Neural progenitor cell (in vitro differentiated cells): Measurements from ENCODE around the gene FHOD3. TPM values are rescaled to one million over a fixed set of nuclear protein-coding genes. Genes with fewer than 3 reads are reported as not detected.
"Not testable (repeated sequence)": the region's sequence is repeated elsewhere in the genome, so short reads cannot be mapped to it uniquely, and the experiment has no call there.

Source experiments
- DNase-seq: peaks from one replicate; pipeline ENCODE4 v3.0.0-alpha.2; 2016; ENCODE audit warnings: low spot score
- H2AFZ ChIP-seq: fragments of 200-600 bp; sonication (generic); replicated peaks from 2 replicates; pipeline ENCODE4 v1.6.1; 2016; ENCODE audit warnings: antibody characterized with exemption
- H3F3A ChIP-seq: fragments of 200-600 bp; sonication (generic); 2 replicates; pipeline ENCODE4 v1.6.1; 2016; ENCODE audit warnings: antibody characterized with exemption, low read depth
- H3K27ac ChIP-seq: fragments of 200-600 bp; sonication (generic); 2 replicates; pipeline ENCODE4 v1.5.1; 2016; ENCODE audit warnings: mild to moderate bottlenecking
- H3K27me3 ChIP-seq: fragments of 200-600 bp; sonication (generic); 2 replicates; pipeline ENCODE4 v1.6.1; 2016; ENCODE audit warnings: mild to moderate bottlenecking, moderate library complexity
- H3K36me3 ChIP-seq: fragments of 200-600 bp; sonication (generic); 2 replicates; pipeline ENCODE4 v1.5.1; 2016
- H3K4me1 ChIP-seq: fragments of 200-600 bp; sonication (generic); 2 replicates; pipeline ENCODE4 v1.6.1; 2016; ENCODE audit warnings: mixed run types
- H3K4me2 ChIP-seq: fragments of 200-600 bp; sonication (generic); 2 replicates; pipeline ENCODE4 v1.6.1; 2016
- H3K4me3 ChIP-seq: fragments of 200-600 bp; sonication (generic); 2 replicates; pipeline ENCODE4 v1.5.1; 2016
- H3K79me2 ChIP-seq: fragments of 200-600 bp; sonication (generic); 2 replicates; pipeline ENCODE4 v1.6.1; 2016; ENCODE audit warnings: low read depth
- H3K9ac ChIP-seq: fragments of 200-600 bp; sonication (generic); 2 replicates; pipeline ENCODE4 v1.6.1; 2016
- H3K9me3 ChIP-seq: fragments of 200-600 bp; sonication (generic); 2 replicates; pipeline ENCODE4 v1.5.1; 2016; ENCODE audit warnings: low read depth
- H4K20me1 ChIP-seq: fragments of 200-600 bp; sonication (generic); 2 replicates; pipeline ENCODE4 v1.6.1; 2016; ENCODE audit warnings: low read depth
- H3K27ac Mint-ChIP-seq: 3 replicates; pipeline ENCODE4 v1.8.0; 2021; ENCODE audit warnings: mixed read lengths
- H3K27me3 Mint-ChIP-seq: 2 replicates; pipeline ENCODE4 v1.8.0; 2022; ENCODE audit warnings: low read depth, mild to moderate bottlenecking, inconsistent platforms, moderate library complexity, mixed read lengths; ENCODE audit not compliant: insufficient read depth
- H3K36me3 Mint-ChIP-seq: 3 replicates; pipeline ENCODE4 v1.8.0; 2021; ENCODE audit warnings: mixed read lengths
- H3K4me1 Mint-ChIP-seq: 3 replicates; pipeline ENCODE4 v1.8.0; 2021; ENCODE audit warnings: mixed read lengths
- H3K4me3 Mint-ChIP-seq: 3 replicates; pipeline ENCODE4 v1.8.0; 2021; ENCODE audit warnings: mild to moderate bottlenecking, moderate library complexity, mixed read lengths
- H3K9me3 Mint-ChIP-seq: 3 replicates; pipeline ENCODE4 v1.8.0; 2020; ENCODE audit warnings: mixed read lengths
- EZH2 ChIP-seq: fragments of 200-600 bp; sonication (generic); IDR thresholded peaks from 2 replicates; pipeline ENCODE4 v1.6.1; 2017; ENCODE audit warnings: antibody characterized with exemption, mild to moderate bottlenecking, moderate library complexity
- EZH2phosphoT487 ChIP-seq: fragments of 200-600 bp; sonication (generic); IDR thresholded peaks from 2 replicates; pipeline ENCODE4 v1.6.1; 2017; ENCODE audit warnings: antibody characterized with exemption
- total RNA-seq: library from RNA; depleted of rRNA; stranded (reverse); fragments of >200 nt; gene quantifications from 2 replicates; pipeline ENCODE4 v1.2.3, GENCODE V29; 2015; ENCODE audit warnings: low replicate concordance
- TF ChIP-seq, protein P1 (sequence below): fragments of 200-600 bp; sonication (generic); IDR thresholded peaks from 2 replicates; pipeline ENCODE4 v1.5.1; 2017; ENCODE audit warnings: antibody characterized with exemption, mild to moderate bottlenecking

The FHOD3 gene
- total RNA-seq, 1 donor from 2014 or later: 69.7 TPM

DNA sequence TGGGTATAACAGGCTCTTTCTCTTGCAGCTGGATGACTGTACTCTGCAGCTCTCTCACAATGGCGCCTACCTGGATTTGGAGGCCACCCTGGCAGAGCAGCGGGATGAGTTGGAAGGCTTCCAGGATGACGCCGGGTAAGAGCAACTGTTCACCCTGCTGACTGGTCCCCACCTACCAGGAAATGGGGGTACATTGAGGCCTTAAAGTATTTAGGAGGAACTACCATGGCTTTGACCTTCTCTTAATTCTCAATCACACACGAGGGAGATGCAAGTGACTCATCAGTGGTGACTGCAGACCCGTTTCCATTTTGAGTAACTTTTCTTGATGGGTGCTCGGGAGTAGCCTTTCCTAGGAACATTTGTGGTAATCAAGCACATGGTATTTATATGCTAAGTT lies 58.0 kb downstream of the FHOD3 start:
- no peaks in the 10 kb centered on the region for H3F3A ChIP-seq
- no peaks in the 10 kb centered on the region for H3K27me3 ChIP-seq
- DNase-seq: no peak
- Mint-ChIP-seq H3K27me3 (no peaks in the 10 kb centered on the region), H3K4me3 (no peak overlapping the region), H3K27ac (no peak overlapping the region), H3K36me3 (peaks cover 42% of the 10 kb centered on the region), H3K9me3 (peaks cover 2% of the 10 kb centered on the region), H3K4me1 (peaks cover 9% of the 10 kb centered on the region)
- H3K4me2 ChIP-seq: no peak overlapping the region
- peaks cover 38% of the 10 kb centered on the region for H4K20me1 ChIP-seq
- H3K4me1 ChIP-seq: peaks cover 10% of the 10 kb centered on the region
- H3K9ac ChIP-seq: no peak overlapping the region
- peaks cover 7% of the 10 kb centered on the region for H3K36me3 ChIP-seq
- no peak overlapping the region for H2AFZ ChIP-seq
- no peaks in the 10 kb centered on the region for H3K9me3 ChIP-seq
- H3K79me2 ChIP-seq: peaks cover 56% of the 10 kb centered on the region
- H3K4me3 ChIP-seq: no peak overlapping the region
- H3K27ac ChIP-seq: no peak overlapping the region
- TF ChIP-seq, protein P1, sequence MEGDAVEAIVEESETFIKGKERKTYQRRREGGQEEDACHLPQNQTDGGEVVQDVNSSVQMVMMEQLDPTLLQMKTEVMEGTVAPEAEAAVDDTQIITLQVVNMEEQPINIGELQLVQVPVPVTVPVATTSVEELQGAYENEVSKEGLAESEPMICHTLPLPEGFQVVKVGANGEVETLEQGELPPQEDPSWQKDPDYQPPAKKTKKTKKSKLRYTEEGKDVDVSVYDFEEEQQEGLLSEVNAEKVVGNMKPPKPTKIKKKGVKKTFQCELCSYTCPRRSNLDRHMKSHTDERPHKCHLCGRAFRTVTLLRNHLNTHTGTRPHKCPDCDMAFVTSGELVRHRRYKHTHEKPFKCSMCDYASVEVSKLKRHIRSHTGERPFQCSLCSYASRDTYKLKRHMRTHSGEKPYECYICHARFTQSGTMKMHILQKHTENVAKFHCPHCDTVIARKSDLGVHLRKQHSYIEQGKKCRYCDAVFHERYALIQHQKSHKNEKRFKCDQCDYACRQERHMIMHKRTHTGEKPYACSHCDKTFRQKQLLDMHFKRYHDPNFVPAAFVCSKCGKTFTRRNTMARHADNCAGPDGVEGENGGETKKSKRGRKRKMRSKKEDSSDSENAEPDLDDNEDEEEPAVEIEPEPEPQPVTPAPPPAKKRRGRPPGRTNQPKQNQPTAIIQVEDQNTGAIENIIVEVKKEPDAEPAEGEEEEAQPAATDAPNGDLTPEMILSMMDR: no peak
- TF ChIP-seq EZH2 (no peak), EZH2phosphoT487 (no peak)

DNA sequence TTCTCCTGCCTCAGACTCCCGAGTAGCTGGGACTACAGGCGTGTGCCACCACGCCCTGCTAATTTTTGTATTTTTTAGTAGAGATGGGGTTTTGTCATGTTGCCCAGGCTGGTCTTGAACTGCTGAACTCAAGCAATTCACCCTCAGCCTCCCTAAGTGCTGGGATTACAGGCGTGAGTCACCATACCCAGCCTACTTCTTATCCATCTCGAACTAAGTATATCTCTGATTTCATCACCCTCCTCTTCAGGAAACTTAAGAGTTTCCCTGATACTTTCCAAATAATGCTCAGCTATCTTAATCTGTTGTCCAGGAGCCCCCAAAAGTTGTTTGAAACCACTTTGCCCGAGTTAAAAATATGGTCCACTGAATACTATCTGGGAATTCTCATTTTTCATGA lies 59.2 kb downstream of the FHOD3 start:
- not testable (repeated sequence) for H3K4me2 ChIP-seq, H3K27me3 Mint-ChIP-seq, H3K27me3 ChIP-seq, DNase-seq, H3K4me3 Mint-ChIP-seq, H3K9me3 ChIP-seq, H3K4me1 ChIP-seq, H3F3A ChIP-seq, H3K4me1 Mint-ChIP-seq, H3K9ac ChIP-seq, H2AFZ ChIP-seq, H3K9me3 Mint-ChIP-seq, H3K27ac ChIP-seq, H3K36me3 ChIP-seq, H3K4me3 ChIP-seq, H3K27ac Mint-ChIP-seq
- Histone ChIP-seq H3K79me2 (peaks cover 44% of the 10 kb centered on the region), H4K20me1 (peaks cover 26% of the 10 kb centered on the region)
- peaks cover 49% of the 10 kb centered on the region for H3K36me3 Mint-ChIP-seq

GRCh38 chr18:36358141-36358540 lies 60.6 kb downstream of the FHOD3 start:
- Histone ChIP-seq H3K9me3 (no peaks in the 10 kb centered on the region), H3K36me3 (peaks cover 13% of the 10 kb centered on the region), H3K4me2 (no peak overlapping the region), H3K27ac (no peak overlapping the region), H3K79me2 (peaks cover 30% of the 10 kb centered on the region), H3K27me3 (no peaks in the 10 kb centered on the region), H2AFZ (no peak overlapping the region), H3K4me3 (no peak overlapping the region), H3F3A (no peaks in the 10 kb centered on the region), H3K9ac (no peak overlapping the region), H3K4me1 (no peaks in the 10 kb centered on the region), H4K20me1 (peaks cover 12% of the 10 kb centered on the region)
- Mint-ChIP-seq H3K4me3 (no peak overlapping the region), H3K9me3 (peaks cover 18% of the 10 kb centered on the region), H3K4me1 (no peaks in the 10 kb centered on the region), H3K36me3 (peaks cover 56% of the 10 kb centered on the region), H3K27ac (no peak overlapping the region), H3K27me3 (no peaks in the 10 kb centered on the region)
- no peak for DNase-seq
- TF ChIP-seq, protein P1: no peak
- TF ChIP-seq EZH2phosphoT487 (no peak), EZH2 (no peak)

- Histone ChIP-seq H3K27me3 (no peaks in the 10 kb centered on the region), H3K27ac (no peak overlapping the region), H3K36me3 (peaks cover 14% of the 10 kb centered on the region), H4K20me1 (peaks cover 15% of the 10 kb centered on the region), H3K4me2 (no peak overlapping the region), H3K9ac (no peak overlapping the region), H3K9me3 (no peaks in the 10 kb centered on the region), H3K4me1 (no peaks in the 10 kb centered on the region), H3K4me3 (no peak overlapping the region), H3K79me2 (peaks cover 11% of the 10 kb centered on the region), H2AFZ (no peak overlapping the region), H3F3A (no peaks in the 10 kb centered on the region)
- TF ChIP-seq, protein P1: no peak
- TF ChIP-seq EZH2: no peak
- TF ChIP-seq EZH2phosphoT487: no peak
- Mint-ChIP-seq H3K4me1 (no peaks in the 10 kb centered on the region), H3K4me3 (no peak overlapping the region), H3K27me3 (no peaks in the 10 kb centered on the region), H3K36me3 (peaks cover 51% of the 10 kb centered on the region), H3K9me3 (peaks cover 21% of the 10 kb centered on the region), H3K27ac (no peak overlapping the region)
- DNase-seq: no peak
Measured at GRCh38 chr18:36360256-36360909, 62.9 kb downstream of the FHOD3 start.
